ENCODE measurements around the gene SLC38A3.
"Not testable (repeated sequence)": the region's sequence is repeated elsewhere in the genome, so short reads cannot be mapped to it uniquely, and the experiment has no call there.

SLC38A3 gene

GRCh38 chr3:50235716-50236483, 30.8 kb downstream of the SLC38A3 start, which contains the start of gene GNAI2:
Gene GNAI2 (plus strand): TSS chr3:50236204. CDS start chr3:50236336, 132 bp downstream.
- peak; percentile 93 for DNase-seq

GRCh38 chr3:50236484-50237132, 31.5 kb downstream of the SLC38A3 start:
- no peak for DNase-seq

- DNase-seq, result no peak
Measured at GRCh38 chr3:50237133-50237651, 32.1 kb downstream of the SLC38A3 start.

- no peak for DNase-seq
Measured at GRCh38 chr3:50237754-50238548, 32.9 kb downstream of the SLC38A3 start.

- DNase-seq, result no peak
Measured at GRCh38 chr3:50238549-50239026, 33.5 kb downstream of the SLC38A3 start.

GRCh38 chr3:50239649-50240048, 34.6 kb downstream of the SLC38A3 start:
- DNase-seq, result no peak

- DNase-seq, result no peak
Measured at GRCh38 chr3:50241163-50241562, 36.1 kb downstream of the SLC38A3 start.

GRCh38 chr3:50241713-50242380, 36.8 kb downstream of the SLC38A3 start:
- DNase-seq, result no peak

GRCh38 chr3:50242381-50242770, 37.3 kb downstream of the SLC38A3 start:
- DNase-seq, result no peak

GRCh38 chr3:50242851-50243542, 37.9 kb downstream of the SLC38A3 start:
- DNase-seq, result no peak

- DNase-seq, result no peak
Measured at GRCh38 chr3:50243543-50243895, 38.4 kb downstream of the SLC38A3 start.

GRCh38 chr3:50244813-50245212, 39.7 kb downstream of the SLC38A3 start:
- not testable (repeated sequence) for DNase-seq

GRCh38 chr3:50245251-50245745, 40.2 kb downstream of the SLC38A3 start:
- peak; percentile 25 for DNase-seq

GRCh38 chr3:50245831-50246516, 40.9 kb downstream of the SLC38A3 start:
- peak; percentile 77 for DNase-seq

GRCh38 chr3:50246517-50246954, 41.5 kb downstream of the SLC38A3 start:
- peak; percentile 29 for DNase-seq

GRCh38 chr3:50248387-50248786, 43.3 kb downstream of the SLC38A3 start:
- DNase-seq, result peak; percentile 32

- no peak for DNase-seq
Measured at GRCh38 chr3:50249457-50249856, 44.4 kb downstream of the SLC38A3 start.

- no peak for DNase-seq
Measured at GRCh38 chr3:50250514-50250913, 45.4 kb downstream of the SLC38A3 start.

GRCh38 chr3:50251220-50251619, 46.1 kb downstream of the SLC38A3 start:
- DNase-seq, result no peak

GRCh38 chr3:50254577-50255250, 49.6 kb downstream of the SLC38A3 start:
- DNase-seq, result no peak

GRCh38 chr3:50255251-50255615, 50.2 kb downstream of the SLC38A3 start:
- DNase-seq, result no peak

All from DMS53 (cell line).